GM12891 (cell line): Measurements from ENCODE around the gene TTC7B.

Experiments used
- DNase-seq: peaks from one replicate; pipeline ENCODE4 v3.0.0; 2011; ENCODE audit warnings: low spot score; ENCODE audit not compliant: insufficient read length
- FAIRE-seq: peaks from 2 replicates; lab custom pipeline; 2011; peaks lifted over from hg19 to GRCh38; lab: Jason Lieb, UNC
- PAX5 ChIP-seq: IDR thresholded peaks from 2 replicates; pipeline ENCODE4 v1.6.1; 2011; ENCODE audit warnings: low read length, moderate library complexity, mild to moderate bottlenecking; ENCODE audit not compliant: insufficient read depth, severe bottlenecking
- POLR2A ChIP-seq: IDR thresholded peaks from 2 replicates; pipeline ENCODE4 v1.6.1; 2011; ENCODE audit warnings: low read depth, low read length, control low read depth
- POLR2AphosphoS5 ChIP-seq: IDR thresholded peaks from 2 replicates; pipeline ENCODE4 v1.6.1; 2011; ENCODE audit warnings: low read depth, low read length, control low read depth
- POU2F2 ChIP-seq: IDR thresholded peaks from 2 replicates; pipeline ENCODE4 v1.6.1; 2011; ENCODE audit warnings: low read depth, mild to moderate bottlenecking, control low read depth, low read length, moderate library complexity
- SPI1 ChIP-seq: IDR thresholded peaks from 2 replicates; pipeline ENCODE4 v1.6.1; 2011; ENCODE audit warnings: low read depth, low read length, control low read depth
- TAF1 ChIP-seq: IDR thresholded peaks from 2 replicates; pipeline ENCODE4 v1.6.1; 2011; ENCODE audit warnings: low read depth, low read length, control low read depth

Gene TTC7B

GRCh38 chr14:90758959-90759358 lies 57.3 kb downstream of the TTC7B start:
- FAIRE-seq (no peak), DNase-seq (no peak)
- TF ChIP-seq POLR2A (no peak), TAF1 (no peak), SPI1 (no peak), POLR2AphosphoS5 (no peak), POU2F2 (no peak), PAX5 (no peak)

DNA sequence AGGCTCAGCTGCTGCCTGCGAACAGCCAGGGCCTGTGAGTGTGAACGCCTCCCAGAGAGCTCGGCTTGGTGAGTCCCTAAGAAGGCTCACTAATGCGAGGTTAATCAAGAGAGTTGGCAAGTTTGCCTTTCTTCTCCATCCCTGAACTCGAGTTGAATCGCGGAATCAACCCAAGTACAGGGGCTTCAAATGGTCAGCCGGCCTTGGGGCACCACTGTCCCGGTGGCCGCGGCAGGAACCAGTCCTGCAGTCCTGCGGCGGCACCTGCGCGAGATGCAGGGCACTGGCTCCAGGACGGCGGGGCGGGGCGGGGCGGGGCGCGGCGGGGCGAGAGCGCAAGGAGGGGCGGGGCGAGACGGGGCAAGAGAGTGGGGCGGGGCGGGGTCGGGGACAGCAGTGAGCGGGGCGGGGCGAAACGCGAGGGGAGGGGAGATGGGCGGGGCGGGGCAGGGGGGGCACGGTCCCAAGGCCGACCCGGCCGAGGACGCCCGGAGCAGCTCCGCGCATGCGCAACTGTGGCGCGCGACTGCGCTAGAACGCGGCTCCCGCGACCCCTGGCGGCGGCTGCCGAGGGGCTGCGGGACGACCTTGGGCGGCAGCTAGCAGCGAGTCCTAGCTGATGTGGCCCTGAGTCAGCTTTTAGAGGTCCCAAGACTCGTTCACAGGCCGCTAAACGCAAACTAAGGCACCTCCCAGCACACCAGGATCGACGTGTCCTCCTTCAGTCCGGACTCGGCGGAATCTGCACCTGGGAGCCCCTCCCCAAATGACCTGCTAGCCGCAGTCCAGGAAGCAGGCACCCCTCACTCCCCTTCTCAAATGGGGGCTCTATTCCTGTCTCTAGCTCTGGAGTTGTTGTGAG lies 58.0 kb downstream of the TTC7B start:
- FAIRE-seq: peak; percentile 94
- no peak for TF ChIP-seq POLR2AphosphoS5

DNA sequence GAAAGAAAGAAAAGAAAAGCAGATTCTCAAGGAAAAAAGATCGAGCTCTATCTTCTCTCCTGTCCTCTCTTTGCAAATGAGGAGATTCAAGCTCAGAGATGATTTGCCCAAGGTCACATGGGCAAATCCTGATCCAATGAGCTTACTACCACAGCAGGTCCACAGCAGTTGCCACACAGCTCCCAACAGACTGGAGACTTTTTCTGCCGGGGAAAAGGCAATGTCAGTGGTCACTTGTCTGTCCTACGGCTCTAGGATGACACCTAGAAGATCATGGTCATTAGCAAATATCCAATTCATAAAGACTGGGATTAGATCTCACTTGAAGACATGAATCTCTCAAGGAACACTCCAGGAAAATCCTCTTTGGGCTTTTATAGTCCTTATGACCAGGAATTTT lies 58.8 kb downstream of the TTC7B start:
- FAIRE-seq (no peak), DNase-seq (no peak)
- TF ChIP-seq POLR2AphosphoS5 (no peak), PAX5 (no peak), TAF1 (no peak), POU2F2 (no peak), POLR2A (no peak), SPI1 (no peak)

More for the DNA sequence above, 58.0 kb downstream of the TTC7B start:
- DNase-seq: peak; percentile 94

DNA sequence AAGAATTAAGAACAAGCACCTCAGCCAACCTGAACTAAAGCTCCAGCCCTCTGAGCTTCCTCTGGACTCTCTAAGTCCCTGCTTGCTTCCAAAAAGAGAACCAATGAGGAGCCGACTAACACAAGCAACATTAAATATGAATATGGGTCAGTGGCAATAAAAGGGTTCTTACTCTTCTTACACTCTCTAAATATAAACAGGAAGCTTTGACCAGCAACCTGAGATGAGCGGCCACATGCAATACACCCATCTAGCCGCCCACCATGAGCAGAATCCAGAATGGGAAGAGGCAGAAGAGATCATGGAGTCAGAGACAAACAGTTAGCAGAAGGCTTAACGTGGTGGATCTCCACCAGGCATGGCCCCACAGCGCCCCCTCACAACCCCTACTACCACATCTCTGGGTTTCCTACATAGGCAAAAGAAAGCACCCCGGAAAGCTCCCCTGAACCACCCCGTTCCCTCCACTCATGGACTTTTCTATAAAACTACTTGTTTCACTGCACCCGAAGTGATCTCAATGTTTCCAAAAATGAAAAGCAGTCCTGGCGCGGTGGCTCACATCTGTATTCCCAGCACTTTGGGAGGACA lies 59.4 kb downstream of the TTC7B start:
- TF ChIP-seq POU2F2 (no peak), POLR2A (no peak), SPI1 (no peak), TAF1 (no peak), PAX5 (no peak), POLR2AphosphoS5 (no peak)
- no peak for DNase-seq
- FAIRE-seq: no peak

DNA sequence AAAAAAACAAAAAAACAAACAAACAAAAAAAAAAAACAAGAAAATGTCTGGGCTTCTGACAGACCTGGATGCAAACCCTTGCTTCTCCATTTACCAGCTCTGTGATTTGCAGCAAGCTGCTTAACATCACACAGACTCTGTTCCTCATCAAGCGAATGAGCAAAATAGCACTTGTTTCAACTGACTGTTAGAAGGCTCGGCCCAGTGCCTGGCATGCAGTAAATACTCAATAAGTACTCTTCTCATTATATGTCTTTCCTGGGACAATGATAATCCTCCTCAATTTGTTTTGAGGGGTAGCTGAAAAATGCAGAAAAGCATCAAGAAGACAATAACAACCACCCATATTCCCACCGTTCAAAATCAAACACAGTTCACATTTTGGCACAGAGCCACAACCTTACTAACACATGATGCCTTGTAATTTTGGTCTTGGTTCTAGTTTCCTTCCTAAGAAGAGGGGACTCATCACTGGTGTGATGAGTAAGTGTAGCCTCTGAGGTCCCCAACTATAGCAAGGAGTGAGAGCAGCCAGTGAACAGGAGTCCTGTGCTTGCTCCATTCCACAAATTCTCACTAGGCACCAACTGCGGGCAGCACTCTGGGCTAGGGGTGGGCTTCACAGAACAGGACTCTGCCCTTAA lies 60.4 kb downstream of the TTC7B start:
- TF ChIP-seq TAF1 (no peak), PAX5 (no peak), POU2F2 (no peak), POLR2A (no peak), POLR2AphosphoS5 (no peak), SPI1 (no peak)
- FAIRE-seq (no peak), DNase-seq (no peak)

DNA sequence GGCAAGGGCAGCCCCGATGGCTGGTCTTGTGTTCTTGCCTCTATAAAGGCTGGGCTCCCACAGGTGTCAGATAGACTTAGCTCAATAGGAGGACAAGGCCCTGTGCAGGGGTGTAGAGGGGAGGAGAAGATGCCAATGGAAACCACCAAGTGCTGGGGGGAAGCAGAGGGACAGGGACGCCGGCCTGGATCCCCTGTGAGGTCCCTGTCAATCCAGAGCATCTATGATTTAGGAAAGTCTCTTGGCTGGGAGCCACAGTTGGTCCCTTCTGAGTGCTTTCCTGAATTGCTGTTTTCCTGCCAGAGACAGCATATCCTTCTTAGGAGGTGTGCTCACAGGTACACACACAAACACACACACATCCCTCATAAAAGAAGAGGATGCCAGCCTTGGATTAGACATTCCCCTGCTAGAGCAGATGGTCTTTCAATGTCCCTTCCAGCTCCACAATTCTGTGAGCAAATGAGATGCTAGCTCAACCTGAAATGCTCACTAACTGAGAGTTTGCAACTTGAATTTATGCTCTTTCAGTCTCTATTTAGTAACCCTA lies 62.7 kb downstream of the TTC7B start:
- no peak for TF ChIP-seq TAF1
- no peak for TF ChIP-seq POLR2AphosphoS5
- no peak for TF ChIP-seq POU2F2
- no peak for TF ChIP-seq POLR2A
- TF ChIP-seq SPI1: no peak
- no peak for TF ChIP-seq PAX5
- FAIRE-seq: no peak
- DNase-seq: no peak

- TF ChIP-seq TAF1: no peak
- no peak for TF ChIP-seq SPI1
- no peak for TF ChIP-seq POLR2AphosphoS5
- TF ChIP-seq PAX5: no peak
- no peak for TF ChIP-seq POU2F2
- TF ChIP-seq POLR2A: no peak
- FAIRE-seq: no peak
- no peak for DNase-seq
Observed at GRCh38 chr14:90750701-90751100, 65.5 kb downstream of the TTC7B start.

- FAIRE-seq: no peak
- no peak for TF ChIP-seq PAX5
- no peak for TF ChIP-seq SPI1
- TF ChIP-seq POU2F2: no peak
- no peak for TF ChIP-seq POLR2AphosphoS5
- no peak for TF ChIP-seq TAF1
- TF ChIP-seq POLR2A: no peak
- DNase-seq: no peak
Observed at GRCh38 chr14:90750191-90750590, 66.0 kb downstream of the TTC7B start.

DNA sequence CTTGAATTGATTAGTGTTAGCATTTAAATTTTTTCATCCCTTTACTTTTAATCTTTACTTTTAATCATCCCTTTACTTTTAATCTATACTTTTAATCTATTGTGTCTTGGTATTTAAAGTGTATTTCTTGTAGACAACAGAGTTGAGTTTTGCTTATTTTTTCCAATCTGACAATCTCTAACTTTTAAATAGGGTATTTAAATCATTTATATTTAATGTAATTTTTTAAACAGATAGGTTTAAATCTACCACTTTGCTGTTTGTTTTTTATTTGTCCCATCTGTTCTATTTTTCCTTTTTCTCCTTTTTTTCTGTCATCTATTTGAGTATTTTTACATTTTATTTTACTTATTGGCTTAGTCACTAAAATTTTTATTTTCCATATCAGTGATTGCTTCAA lies 68.3 kb downstream of the TTC7B start:
- DNase-seq (no peak), FAIRE-seq (no peak)
- no peak for TF ChIP-seq POLR2A
- TF ChIP-seq TAF1: no peak
- TF ChIP-seq PAX5: no peak
- no peak for TF ChIP-seq SPI1
- TF ChIP-seq POU2F2: no peak
- no peak for TF ChIP-seq POLR2AphosphoS5

- TF ChIP-seq PAX5: no peak
- no peak for TF ChIP-seq SPI1
- FAIRE-seq: no peak
- no peak for DNase-seq
Observed at GRCh38 chr14:90743826-90744225, 72.4 kb downstream of the TTC7B start.
